ENCODE results near the gene CNIH1. TPM values are rescaled to one million over a fixed set of nuclear protein-coding genes. Genes with fewer than 3 reads are reported as not detected.
"Not testable (repeated sequence)": the region's sequence is repeated elsewhere in the genome, so short reads cannot be mapped to it uniquely, and the experiment has no call there.

CNIH1 gene
- total RNA-seq, 1 experiment from 2014 or later = 114 TPM

DNA sequence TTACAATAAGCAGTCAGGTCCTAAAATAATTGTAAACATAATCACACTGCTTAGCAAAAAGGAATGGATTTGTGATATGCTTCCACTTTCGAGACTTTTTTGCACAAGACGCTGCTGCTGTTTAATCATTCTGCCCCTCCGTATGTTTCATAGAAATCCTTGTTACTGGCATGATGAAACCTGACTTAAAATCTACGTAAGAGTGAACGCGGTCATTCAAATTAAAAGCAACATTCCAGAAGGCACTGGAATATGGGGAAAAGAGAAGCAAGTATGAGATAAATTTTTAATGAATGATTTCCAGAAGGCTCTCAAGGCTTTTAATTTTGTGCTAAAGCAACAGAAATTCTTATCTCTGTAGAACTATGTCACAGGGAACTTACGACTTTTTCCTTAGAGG, 1.1 kb downstream of the CNIH1 start:
- peak overlapping the region; percentile 73 for H3K27ac ChIP-seq
- H3F3A ChIP-seq (ENCODE audit: insufficient read depth, low read depth) = peaks cover 16% of the 10 kb centered on the region; the same call in 1 of the 2 replicates
- no peak for DNase-seq
- peak overlapping the region; percentile 85 for H3K4me2 ChIP-seq
- no peaks in the 10 kb centered on the region for H3K9me2 ChIP-seq (ENCODE audit: insufficient read depth)
- BruUV-seq (replicated peaks) = TSS peak; percentile 36
- intact Hi-C loops (cut with micrococcal nuclease; ENCODE audit: unreplicated experiment) = loop anchor here (2.0 to 10.0 kb wide), 2 partner anchors 49 to 335 kb away; partner anchors contain the start of gene GMFB
- H3K4me1 ChIP-seq (replicated peaks; ENCODE audit: insufficient read depth) = peaks cover 32% of the 10 kb centered on the region
- H3K4me3 ChIP-seq = peak overlapping the region; percentile 72
- H3K9me3 ChIP-seq (ENCODE audit: insufficient read depth, low read depth) = no peaks in the 10 kb centered on the region
- CTCF ChIA-PET = no interaction called here
- POLR2A ChIA-PET (ENCODE audit: unreplicated experiment) = interaction anchor here (0.7 kb wide), 2 partner anchors 707 to 721 kb away, joined by 4 read pairs; no protein-coding TSS in a partner anchor
- peaks cover 15% of the 10 kb centered on the region for H4K20me1 ChIP-seq (ENCODE audit: insufficient read depth)
- no peak for TF ChIP-seq EZH2 (IDR thresholded peaks at IDR 0.05; ENCODE audit: low read depth)
- TF ChIP-seq, protein P1, sequence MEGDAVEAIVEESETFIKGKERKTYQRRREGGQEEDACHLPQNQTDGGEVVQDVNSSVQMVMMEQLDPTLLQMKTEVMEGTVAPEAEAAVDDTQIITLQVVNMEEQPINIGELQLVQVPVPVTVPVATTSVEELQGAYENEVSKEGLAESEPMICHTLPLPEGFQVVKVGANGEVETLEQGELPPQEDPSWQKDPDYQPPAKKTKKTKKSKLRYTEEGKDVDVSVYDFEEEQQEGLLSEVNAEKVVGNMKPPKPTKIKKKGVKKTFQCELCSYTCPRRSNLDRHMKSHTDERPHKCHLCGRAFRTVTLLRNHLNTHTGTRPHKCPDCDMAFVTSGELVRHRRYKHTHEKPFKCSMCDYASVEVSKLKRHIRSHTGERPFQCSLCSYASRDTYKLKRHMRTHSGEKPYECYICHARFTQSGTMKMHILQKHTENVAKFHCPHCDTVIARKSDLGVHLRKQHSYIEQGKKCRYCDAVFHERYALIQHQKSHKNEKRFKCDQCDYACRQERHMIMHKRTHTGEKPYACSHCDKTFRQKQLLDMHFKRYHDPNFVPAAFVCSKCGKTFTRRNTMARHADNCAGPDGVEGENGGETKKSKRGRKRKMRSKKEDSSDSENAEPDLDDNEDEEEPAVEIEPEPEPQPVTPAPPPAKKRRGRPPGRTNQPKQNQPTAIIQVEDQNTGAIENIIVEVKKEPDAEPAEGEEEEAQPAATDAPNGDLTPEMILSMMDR (conservative IDR thresholded peaks at IDR 0.05) = no peak
- no peaks in the 10 kb centered on the region for H3K27me3 ChIP-seq (ENCODE audit: insufficient read depth, low read depth)
- H3K79me2 ChIP-seq (ENCODE audit: low read depth) = peaks cover 57% of the 10 kb centered on the region
- peaks cover 13% of the 10 kb centered on the region; the same call in 1 of the 2 replicates for H3K36me3 ChIP-seq (ENCODE audit: low read depth)
- peak overlapping the region; percentile 75; the same call in 1 of the 2 replicates for H2AFZ ChIP-seq

DNA sequence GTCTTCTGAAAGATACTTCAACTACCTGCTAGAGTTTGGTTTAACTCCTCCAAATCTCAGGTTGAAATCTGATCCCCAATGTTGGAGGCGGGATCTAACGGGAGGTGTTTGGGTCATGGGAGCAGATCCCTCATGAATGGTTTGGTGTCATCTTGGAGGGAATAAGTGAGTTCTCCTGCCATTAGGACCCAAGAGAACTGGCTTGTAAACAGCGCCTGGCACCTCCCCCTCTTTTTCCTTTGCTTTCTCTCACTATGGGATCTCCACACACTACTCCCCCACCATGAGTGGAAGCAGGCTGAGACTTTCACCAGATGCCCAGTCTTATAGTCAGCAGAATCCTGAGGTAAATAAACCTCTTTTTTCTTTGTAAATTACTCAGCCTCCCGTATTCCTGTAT, 2.5 kb downstream of the CNIH1 start:
- TF ChIP-seq, protein P1 (conservative IDR thresholded peaks at IDR 0.05) = no peak
- no peak for TF ChIP-seq EZH2 (IDR thresholded peaks at IDR 0.05; ENCODE audit: low read depth)
- CTCF ChIA-PET = no interaction called here
- Histone ChIP-seq H3K9me2 (ENCODE audit: insufficient read depth) (no peaks in the 10 kb centered on the region), H4K20me1 (ENCODE audit: insufficient read depth) (peaks cover 28% of the 10 kb centered on the region), H3K27ac (no peak overlapping the region), H3K27me3 (ENCODE audit: insufficient read depth, low read depth) (no peaks in the 10 kb centered on the region), H3F3A (ENCODE audit: insufficient read depth, low read depth) (peaks cover 16% of the 10 kb centered on the region; the same call in 1 of the 2 replicates), H3K36me3 (ENCODE audit: low read depth) (peaks cover 22% of the 10 kb centered on the region; the same call in 1 of the 2 replicates), H2AFZ (no peak overlapping the region), H3K4me3 (no peak overlapping the region), H3K4me1 (replicated peaks; ENCODE audit: insufficient read depth) (peaks cover 32% of the 10 kb centered on the region), H3K79me2 (ENCODE audit: low read depth) (peaks cover 71% of the 10 kb centered on the region), H3K4me2 (peak overlapping the region; percentile 85; the same call in 1 of the 2 replicates), H3K9me3 (ENCODE audit: insufficient read depth, low read depth) (no peaks in the 10 kb centered on the region)
- intact Hi-C loops (cut with micrococcal nuclease; ENCODE audit: unreplicated experiment) = no loop called here
- POLR2A ChIA-PET (ENCODE audit: unreplicated experiment) = no interaction called here
- DNase-seq = no peak
- no TSS peak for BruUV-seq (replicated peaks)

DNA sequence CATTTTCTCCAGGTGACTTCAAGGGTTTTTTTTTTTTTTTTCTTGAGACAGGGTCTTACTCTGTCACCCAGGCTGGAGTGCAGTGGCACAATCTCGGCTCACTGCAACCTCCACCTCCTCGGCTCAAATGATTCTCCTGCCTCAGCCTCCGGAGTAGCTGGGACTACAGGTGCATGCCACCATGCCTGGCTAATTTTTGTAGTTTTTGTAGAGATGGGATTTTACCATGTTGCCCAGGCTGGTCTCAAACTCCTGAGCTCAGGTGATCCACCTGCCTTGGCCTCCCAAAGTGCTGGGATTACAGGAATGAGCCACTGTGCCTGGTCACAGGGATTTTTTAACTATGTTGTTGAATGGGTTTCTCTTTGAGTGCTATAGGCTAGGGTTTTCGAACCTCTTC, 3.2 kb downstream of the CNIH1 start:
- H3K27me3 ChIP-seq (ENCODE audit: insufficient read depth, low read depth); DNase-seq; CTCF ChIA-PET; H2AFZ ChIP-seq; H3K9me2 ChIP-seq (ENCODE audit: insufficient read depth); H3K4me3 ChIP-seq; H3K27ac ChIP-seq; BruUV-seq (replicated peaks); H3K9me3 ChIP-seq (ENCODE audit: insufficient read depth, low read depth); POLR2A ChIA-PET (ENCODE audit: unreplicated experiment); intact Hi-C loops (cut with micrococcal nuclease; ENCODE audit: unreplicated experiment): not testable (repeated sequence)
- Histone ChIP-seq H3K36me3 (ENCODE audit: low read depth) (peaks cover 24% of the 10 kb centered on the region; the same call in 1 of the 2 replicates), H3K79me2 (ENCODE audit: low read depth) (peaks cover 78% of the 10 kb centered on the region), H3F3A (ENCODE audit: insufficient read depth, low read depth) (peaks cover 16% of the 10 kb centered on the region; the same call in 1 of the 2 replicates), H3K4me2 (peak overlapping the region; percentile 85; the same call in 1 of the 2 replicates), H3K4me1 (replicated peaks; ENCODE audit: insufficient read depth) (peaks cover 32% of the 10 kb centered on the region), H4K20me1 (ENCODE audit: insufficient read depth) (peaks cover 33% of the 10 kb centered on the region)
